HG02840 (cell line): ENCODE data around the gene MRPL50.

Source experiments
- ATAC-seq: cut with Tn5 transposase; IDR thresholded peaks from one replicate; pipeline ENCODE4 v1.9.1; 2021; ENCODE audit warnings: mild to moderate bottlenecking, moderate library complexity, moderate number of reproducible peaks; ENCODE audit not compliant: unreplicated experiment, low FRiP score

Gene MRPL50

DNA sequence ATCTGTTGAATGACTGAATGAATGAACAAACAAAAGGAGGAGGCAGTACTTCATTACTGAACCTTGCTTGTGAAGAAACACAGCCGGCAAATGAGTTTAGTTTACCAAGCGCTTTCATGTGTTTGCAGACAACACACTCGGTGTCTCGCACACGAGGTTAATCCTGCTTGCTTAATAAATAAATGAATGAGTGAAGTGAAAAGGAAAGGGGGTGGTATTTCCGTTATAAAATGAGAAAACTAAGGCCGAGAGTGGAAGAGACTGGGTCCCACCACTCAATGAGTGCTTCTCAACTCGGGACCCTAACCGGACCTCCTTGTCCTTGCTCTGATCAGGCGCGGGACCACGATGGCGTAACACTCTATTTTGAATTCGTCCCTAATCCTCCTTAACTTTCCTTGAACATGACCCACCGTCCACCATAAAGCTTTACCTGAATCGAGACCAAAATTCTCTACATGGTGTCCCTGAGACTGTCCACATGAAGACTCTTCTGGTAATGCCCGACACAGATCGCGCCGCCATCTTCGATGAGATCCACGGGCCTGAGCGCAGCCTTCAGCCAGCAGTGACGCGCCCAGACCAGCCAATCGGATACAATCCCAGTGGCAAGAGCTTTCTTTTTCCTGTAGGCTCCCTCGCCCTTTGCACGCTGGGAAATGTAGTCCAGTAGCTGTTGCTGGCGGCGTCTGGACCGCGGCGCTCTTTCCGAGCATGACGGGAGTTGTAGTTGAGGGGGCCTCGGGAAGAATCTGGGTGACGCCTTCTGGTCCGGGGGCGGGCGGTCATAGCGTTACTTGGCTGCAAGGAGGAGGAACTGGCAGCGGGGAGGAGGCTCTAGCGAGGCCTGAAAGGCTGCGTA, at the start of gene MRPL50, which contains the start of gene ZNF189:
Gene MRPL50 (minus strand): TSS at position 551 of the 862 bp plus-strand sequence. CDS start 26 bp downstream, at position 525.
Gene ZNF189 (plus strand): TSS at position 784 of the 862 bp plus-strand sequence. CDS start 306 bp downstream, outside the sequence.
- ATAC-seq: peak; percentile 98

- no peak for ATAC-seq
Measured at GRCh38 chr9:101446732-101447131, 48.3 kb upstream of the MRPL50 start.

GRCh38 chr9:101445353-101446029, 47.1 kb upstream of the MRPL50 start:
- ATAC-seq: no peak

DNA sequence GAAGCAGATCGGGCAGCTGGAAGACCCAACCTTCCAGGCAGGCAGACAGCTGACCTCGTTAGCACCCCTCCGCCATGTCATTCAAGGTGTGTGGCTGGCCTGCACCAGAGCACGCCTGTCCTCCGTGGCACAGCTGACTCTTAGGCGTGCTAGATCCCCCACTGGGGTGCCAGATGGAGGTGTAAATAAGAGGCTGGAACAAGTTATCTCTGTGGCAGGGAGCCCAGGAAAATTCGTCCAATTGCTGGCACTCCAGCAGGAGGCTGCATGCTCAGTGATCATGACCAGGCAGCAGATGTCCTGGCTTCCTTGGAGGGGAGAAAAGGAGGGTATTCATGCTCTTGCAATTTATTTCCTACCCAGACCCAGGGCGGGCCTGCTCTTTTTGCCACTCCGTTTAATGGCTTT, 45.0 kb upstream of the MRPL50 start:
- no peak for ATAC-seq

DNA sequence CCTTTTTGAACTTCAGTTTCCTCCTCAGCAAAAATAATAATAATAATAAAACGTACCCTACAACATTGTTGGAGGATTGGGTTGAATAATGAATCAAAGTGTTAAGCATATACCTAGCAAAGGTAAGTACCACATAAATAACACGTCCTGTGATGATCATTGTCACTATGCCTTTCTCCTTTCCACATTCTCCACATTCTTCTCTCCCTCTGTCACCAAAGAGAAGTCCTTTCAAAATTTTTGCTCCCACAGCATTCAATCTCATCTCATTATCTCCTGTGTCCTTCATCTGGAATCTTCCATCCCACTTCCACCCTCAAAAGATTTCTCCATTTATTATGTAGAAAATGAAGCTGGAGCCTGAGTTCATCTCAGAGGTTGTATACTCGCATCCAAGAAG, 44.3 kb upstream of the MRPL50 start:
- ATAC-seq: no peak

DNA sequence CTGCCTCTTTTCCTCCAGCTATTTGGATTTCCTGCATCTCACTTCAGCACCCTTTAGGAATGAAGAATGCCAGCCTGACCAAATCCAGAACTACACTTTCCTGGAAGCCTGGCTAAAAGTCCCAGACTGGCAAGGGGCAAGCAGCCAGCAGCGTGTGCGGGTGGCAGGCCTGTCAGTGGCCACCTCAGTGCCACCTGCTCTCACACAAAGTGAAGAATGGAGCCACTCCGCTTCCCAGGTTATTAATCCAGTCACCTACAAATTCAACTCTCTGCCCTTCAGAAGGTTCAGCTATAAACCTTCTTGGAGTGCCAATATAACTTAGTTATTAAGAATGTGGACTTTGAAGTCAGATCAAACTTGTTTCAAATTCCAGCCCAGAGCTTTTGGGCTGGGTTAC, 43.9 kb upstream of the MRPL50 start:
- ATAC-seq: no peak

GRCh38 chr9:101440714-101441230, 42.4 kb upstream of the MRPL50 start:
- ATAC-seq: no peak

- ATAC-seq: no peak
Measured at GRCh38 chr9:101438523-101438922, 40.1 kb upstream of the MRPL50 start.

GRCh38 chr9:101437806-101438232, 39.4 kb upstream of the MRPL50 start:
- no peak for ATAC-seq

GRCh38 chr9:101435601-101436079, 37.2 kb upstream of the MRPL50 start, which contains the start of gene ALDOB:
Gene ALDOB (minus strand): TSS chr9:101435774. CDS start chr9:101430887, 4,887 bp downstream.
- no peak for ATAC-seq

DNA sequence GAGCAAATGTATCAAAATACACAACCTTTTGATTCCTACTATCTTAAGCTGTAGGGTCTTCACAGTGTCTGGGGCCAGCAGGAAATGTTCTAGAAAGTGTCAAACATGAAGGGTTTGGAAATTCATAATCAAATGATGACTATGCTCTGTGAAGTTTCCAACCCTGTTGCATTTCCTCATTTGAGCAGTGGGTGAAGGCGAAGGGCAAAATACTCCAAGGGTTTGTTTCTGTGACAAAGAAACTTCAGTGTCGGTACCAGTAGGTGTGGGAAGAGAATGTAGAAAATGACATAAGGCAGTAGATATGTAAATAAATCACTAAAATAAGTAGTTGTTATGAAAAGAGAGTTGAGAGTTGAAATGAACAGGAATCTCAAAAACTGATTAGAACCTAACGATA, 36.6 kb upstream of the MRPL50 start:
- no peak for ATAC-seq

DNA sequence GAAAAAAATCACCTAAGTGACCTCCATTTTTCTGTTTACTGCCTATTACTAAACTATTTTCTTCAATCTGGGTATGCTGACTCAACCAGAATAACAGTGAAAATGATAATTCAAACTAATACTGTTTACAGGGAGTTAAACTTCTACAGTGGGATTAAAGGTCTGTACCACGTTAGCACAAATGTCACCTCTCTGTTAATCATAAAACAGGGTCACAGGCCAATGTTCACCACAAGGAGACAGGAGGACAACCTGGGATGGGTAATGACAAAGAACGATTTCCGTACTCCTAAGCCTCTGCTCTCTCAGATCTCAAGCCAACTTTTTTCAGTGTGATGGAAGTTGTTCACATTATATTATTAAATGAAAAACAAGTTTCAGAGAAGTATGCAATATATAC, 34.8 kb upstream of the MRPL50 start:
- no peak for ATAC-seq

GRCh38 chr9:101432740-101433139, 34.3 kb upstream of the MRPL50 start:
- no peak for ATAC-seq

DNA sequence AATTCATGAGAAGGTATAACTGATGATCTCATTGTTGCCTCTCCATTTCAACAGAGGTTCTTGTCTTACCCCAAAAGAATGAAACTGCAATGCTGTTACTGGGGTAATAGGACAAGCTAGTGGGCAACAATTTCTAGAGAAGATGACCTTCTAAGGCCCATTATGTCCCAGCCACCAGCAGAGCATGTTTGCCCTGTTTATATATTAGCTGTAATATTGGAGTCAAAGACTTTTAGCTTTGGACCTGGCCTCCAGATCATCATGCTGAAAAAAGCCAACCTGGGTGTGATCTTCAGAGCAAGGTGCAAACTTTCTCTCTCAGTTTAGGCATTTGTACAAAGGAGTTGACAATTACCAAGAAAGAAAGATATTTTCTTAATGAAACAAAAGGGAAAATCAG, 33.8 kb upstream of the MRPL50 start:
- no peak for ATAC-seq

DNA sequence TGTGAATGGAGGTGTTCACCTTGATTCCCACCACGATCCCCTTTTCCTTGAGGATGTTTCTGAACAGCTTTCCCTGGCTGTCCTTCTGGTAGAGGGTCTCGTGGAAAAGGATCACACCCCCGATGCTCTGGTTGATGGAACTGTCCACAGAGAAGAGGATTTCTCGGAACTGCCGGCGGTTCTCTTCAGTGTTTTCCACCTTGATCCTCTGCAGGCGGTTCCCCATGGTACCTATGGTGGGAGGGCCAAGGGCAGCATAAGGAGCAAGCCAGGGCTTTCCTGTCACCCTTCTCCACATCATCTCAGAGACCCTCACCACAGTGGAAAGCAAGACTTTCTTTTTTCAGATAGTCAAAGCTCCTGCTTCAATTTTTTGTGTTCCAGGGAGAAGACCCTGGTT, 31.3 kb upstream of the MRPL50 start:
- ATAC-seq: no peak

DNA sequence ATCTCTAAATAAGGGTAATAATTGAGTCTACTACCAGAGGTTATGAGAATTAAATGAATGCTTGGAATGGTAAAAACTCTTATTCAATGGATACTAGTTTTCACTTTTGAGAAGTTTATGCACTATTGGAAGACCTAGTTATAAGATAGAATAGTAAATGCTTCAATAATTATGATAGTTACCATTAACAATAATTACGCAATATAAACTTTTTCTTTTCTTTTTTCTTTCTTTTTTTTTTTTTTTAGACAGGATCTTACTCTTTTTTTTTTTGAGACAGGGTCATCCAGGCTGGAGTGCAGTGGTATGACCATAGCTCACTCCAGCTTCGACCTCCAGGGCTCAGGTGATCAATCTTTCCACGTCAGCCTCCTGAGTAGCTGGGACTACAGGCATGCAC, 30.5 kb upstream of the MRPL50 start:
- ATAC-seq: no peak

DNA sequence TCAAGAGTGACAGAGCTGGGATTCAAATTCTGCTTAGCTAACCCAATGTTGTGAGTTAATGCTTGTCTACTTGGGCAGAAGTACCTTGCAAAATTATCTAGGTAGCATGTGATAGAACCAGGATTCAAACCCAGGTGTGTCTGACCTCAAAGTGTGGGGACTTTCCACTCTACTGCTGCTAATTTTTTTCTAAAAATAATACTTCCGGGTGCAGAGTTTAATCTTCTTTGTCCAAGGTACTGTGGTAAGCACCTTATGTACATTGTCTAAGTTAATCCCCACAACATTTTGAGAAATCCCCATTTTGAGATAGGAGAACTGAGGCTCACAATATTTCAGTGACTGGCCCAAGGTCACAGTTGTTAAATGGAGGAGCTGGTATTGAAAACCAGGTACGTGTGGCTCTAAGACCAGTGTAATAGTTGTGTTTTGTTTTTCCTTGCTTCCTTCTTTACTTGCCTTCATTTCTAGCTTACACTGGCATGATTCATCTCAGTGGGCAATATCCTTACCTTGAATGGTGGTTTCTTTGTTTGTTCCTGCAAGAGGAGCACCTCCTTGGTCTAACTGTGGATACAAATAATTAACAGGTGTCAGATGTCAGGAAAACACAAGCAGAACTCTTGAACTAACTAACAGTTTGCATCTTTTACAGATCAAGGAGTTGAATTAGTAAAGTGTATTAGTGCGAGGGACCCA, 29.7 kb upstream of the MRPL50 start:
- no peak for ATAC-seq

GRCh38 chr9:101427358-101427757, 28.9 kb upstream of the MRPL50 start:
- no peak for ATAC-seq

DNA sequence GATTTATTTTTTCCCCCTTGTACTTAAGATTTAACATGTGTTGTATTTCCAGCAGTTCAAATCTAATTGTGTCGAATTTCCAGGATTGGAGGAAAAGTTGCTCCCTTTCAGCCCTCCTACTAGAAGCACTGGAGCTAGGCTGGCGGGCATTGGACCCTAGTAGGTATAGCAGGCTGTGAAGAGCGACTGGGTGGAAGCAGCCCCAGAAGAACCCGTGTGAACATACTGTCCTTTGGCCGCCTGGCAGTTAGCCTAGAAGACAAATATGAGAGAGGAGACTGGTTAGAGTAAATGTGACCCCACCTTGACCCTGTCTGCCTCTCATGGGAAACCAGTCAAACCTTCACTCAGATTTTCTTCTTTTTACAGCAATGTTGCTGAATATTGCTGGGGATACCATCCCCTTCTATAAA, 23.2 kb upstream of the MRPL50 start:
- ATAC-seq: no peak

DNA sequence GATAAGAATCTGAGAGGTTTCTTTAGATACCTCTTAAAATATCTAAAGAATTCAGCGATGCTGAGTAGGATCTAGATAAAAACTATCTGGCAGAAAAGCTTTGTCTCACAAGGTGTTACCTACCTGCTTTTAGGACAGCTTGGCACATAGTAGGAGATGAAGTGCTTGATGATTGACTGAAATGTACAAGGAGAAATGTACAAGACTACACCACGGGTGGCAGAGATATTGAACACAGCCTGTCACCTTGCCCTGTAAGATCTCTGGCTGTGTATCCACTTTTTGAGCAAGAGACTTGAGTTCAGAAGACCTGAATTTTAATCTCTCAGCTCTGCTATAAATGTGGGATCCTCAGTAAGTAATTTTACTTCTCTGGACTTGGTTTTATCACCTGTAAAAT, 21.4 kb upstream of the MRPL50 start:
- ATAC-seq: no peak
